Uterus (tissue), 2 donors: ENCODE measurements around the gene JPH4.

Experiments
- POLR2A ChIP-seq, 2 donors: fragments of 450-650 bp; IDR thresholded peaks; one replicate each; pipeline ENCODE4 v1.6.1; 2016; ENCODE audit warnings: antibody characterized with exemption in 2 of 2, mild to moderate bottlenecking in 1 of 2, moderate library complexity in 1 of 2
- TF ChIP-seq, protein P1 (sequence below), 4 experiments: fragments of 200-600 bp in 2 of 4; fragments of 450-650 bp in 2 of 4; sonication (generic) in 2 of 4; IDR thresholded peaks; one replicate each; pipeline ENCODE4 v1.5.1; 2016 to 2019; ENCODE audit warnings: antibody characterized with exemption in 4 of 4, mild to moderate bottlenecking in 2 of 4, moderate library complexity in 1 of 4

DNA sequence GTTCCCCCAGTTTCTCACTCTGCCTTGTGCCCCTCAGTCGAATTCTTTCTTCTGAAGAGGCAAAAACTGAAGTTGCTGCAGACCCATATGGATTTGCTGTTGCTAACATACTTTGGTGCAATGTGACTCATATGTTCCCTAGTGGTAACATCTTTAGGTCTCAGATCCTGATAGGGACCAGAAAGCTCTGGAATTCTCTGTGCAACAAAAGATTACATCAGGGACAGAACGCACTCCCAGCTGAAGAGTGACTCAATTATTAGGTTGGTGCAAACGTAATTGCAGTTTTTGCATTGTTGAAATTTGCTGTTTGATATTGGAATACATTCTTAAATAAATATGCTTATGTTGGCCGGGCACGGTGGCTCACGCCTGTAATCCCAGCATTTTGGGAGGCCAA, 49.4 kb upstream of the JPH4 start:
- no peak for TF ChIP-seq POLR2A (IDR thresholded peaks at IDR 0.05)
- TF ChIP-seq, protein P1, sequence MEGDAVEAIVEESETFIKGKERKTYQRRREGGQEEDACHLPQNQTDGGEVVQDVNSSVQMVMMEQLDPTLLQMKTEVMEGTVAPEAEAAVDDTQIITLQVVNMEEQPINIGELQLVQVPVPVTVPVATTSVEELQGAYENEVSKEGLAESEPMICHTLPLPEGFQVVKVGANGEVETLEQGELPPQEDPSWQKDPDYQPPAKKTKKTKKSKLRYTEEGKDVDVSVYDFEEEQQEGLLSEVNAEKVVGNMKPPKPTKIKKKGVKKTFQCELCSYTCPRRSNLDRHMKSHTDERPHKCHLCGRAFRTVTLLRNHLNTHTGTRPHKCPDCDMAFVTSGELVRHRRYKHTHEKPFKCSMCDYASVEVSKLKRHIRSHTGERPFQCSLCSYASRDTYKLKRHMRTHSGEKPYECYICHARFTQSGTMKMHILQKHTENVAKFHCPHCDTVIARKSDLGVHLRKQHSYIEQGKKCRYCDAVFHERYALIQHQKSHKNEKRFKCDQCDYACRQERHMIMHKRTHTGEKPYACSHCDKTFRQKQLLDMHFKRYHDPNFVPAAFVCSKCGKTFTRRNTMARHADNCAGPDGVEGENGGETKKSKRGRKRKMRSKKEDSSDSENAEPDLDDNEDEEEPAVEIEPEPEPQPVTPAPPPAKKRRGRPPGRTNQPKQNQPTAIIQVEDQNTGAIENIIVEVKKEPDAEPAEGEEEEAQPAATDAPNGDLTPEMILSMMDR (IDR thresholded peaks at IDR 0.05), result no peak
